ENCODE data around the gene TAF5L. TPM values are rescaled to one million over a fixed set of nuclear protein-coding genes. Genes with fewer than 3 reads are reported as not detected.

TAF5L gene
- total and polyA plus RNA-seq, 8 donors: 15.9 to 21.6 (median 18.7) TPM

DNA sequence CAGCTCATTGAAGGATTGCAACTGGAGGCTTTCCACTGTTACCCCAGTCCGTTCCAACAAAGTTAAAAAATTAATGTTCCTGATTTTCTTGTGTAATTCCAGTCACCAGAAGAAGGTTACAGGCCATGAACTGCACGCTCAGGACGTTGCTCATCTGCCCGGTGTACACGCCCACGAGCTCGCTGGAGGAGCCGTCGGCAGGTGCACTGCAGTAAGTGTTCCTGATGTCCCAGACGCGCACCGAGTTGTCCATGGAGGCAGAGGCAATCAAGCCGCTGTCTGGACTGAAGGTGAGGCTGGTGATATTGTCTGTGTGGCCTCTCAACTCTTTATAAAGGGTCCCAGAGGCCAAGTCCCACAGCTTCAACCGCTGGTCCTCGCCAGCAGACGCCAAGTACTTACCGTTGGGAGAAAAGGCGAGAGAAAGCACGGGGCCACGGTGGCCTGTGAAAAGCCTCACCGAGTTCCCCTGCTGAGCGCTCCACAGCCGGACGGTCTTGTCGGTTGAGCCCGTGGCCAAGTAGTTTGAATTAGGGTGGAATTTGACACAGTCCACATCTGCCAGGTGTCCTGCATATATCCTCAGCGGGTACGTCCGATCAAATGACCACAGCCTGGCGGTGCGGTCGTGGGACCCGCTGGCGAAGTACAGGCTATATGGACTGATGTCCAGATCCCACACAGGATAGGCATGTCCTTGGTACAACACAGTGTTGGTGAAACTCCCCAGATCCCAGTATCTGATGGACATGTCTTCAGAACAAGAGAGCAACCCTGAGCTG is 31.5 kb downstream of the TAF5L start:
- no peaks in the 10 kb centered on the region for H3K9me3 ChIP-seq
- ATAC-seq (no peak), DNase-seq (no peak)
- TF ChIP-seq, protein P1, sequence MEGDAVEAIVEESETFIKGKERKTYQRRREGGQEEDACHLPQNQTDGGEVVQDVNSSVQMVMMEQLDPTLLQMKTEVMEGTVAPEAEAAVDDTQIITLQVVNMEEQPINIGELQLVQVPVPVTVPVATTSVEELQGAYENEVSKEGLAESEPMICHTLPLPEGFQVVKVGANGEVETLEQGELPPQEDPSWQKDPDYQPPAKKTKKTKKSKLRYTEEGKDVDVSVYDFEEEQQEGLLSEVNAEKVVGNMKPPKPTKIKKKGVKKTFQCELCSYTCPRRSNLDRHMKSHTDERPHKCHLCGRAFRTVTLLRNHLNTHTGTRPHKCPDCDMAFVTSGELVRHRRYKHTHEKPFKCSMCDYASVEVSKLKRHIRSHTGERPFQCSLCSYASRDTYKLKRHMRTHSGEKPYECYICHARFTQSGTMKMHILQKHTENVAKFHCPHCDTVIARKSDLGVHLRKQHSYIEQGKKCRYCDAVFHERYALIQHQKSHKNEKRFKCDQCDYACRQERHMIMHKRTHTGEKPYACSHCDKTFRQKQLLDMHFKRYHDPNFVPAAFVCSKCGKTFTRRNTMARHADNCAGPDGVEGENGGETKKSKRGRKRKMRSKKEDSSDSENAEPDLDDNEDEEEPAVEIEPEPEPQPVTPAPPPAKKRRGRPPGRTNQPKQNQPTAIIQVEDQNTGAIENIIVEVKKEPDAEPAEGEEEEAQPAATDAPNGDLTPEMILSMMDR (IDR thresholded peaks at IDR 0.05): no peak
- H3K27me3 ChIP-seq: no peaks in the 10 kb centered on the region
- peaks cover 4 to 12% of the 10 kb centered on the region in 2 donors for H3K4me1 ChIP-seq
- H3K4me3 ChIP-seq: no peak overlapping the region
- intact Hi-C loops (cut with DNase I): no loop called here
- peaks cover 0 to 41% of the 10 kb centered on the region in 2 donors for H3K36me3 ChIP-seq
- no peak overlapping the region for H3K27ac ChIP-seq

DNA sequence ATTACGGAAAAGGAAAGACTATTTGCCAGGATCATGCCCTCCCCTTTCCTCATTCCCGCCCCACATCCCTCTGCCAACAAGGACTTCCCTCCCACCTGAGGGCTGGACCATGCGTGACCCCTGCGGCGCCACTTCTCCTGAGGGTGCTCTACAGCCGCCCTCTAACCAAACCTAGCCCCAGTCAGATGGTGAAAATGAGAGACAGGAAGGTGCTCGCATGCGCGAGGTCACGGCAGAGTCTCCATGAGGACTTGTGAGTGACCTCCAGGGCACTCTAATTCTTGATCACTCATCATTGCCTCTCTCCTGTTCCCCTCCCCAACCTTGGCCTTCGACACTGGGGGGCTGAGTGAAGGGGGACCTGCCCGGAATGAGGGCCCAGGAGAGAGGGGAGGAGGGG is 32.1 kb downstream of the TAF5L start:
- Histone ChIP-seq H3K27ac (no peak overlapping the region), H3K4me1 (peaks cover 4 to 12% of the 10 kb centered on the region in 2 donors), H3K27me3 (no peaks in the 10 kb centered on the region), H3K36me3 (peaks cover 0 to 41% of the 10 kb centered on the region in 2 donors), H3K4me3 (no peak overlapping the region), H3K9me3 (no peaks in the 10 kb centered on the region)
- DNase-seq: no peak
- TF ChIP-seq, protein P1 (IDR thresholded peaks at IDR 0.05): no peak
- ATAC-seq: no peak
- intact Hi-C loops (cut with DNase I): no loop called here

DNA sequence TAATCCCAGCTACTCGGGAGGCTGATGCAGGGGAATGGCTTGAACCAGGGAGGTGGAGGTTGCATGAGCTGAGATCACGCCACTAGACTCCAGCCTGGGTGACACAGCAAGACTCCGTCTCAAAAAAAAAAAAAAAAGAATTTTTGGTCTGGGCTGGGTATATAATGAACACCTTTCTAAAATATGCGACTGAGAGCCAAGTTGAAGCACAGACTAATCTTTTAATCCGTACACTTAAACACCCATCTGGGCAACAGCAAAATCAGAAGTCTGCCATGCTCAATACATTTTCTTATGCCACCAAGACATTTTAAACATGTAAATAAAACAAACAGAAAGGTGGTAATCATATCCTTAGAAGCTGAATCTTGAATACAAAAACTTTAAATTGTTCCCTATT is 35.8 kb downstream of the TAF5L start:
- intact Hi-C loops (cut with DNase I): no loop called here
- H3K27me3 ChIP-seq: no peaks in the 10 kb centered on the region

DNA sequence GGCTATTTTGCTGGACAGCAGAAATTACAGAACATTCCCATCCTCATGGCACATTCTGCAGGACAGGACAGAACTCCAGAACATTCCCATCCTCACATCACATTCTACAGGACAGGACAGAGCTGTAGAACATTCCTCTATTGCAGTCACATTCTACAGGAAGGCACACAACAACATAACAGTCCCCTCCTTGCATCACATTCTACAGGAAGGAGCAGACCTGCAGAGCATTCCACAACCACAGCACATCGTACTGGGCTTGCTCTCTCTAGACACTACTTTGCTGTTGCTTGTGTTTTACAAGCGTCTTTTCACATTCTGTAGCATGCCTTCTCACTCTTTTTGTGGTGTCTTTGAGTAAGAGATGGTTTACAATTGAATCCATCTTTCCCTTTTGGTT is 40.6 kb downstream of the TAF5L start:
- intact Hi-C loops (cut with DNase I): no loop called here
- H3K27ac ChIP-seq: no peak overlapping the region

More for the DNA sequence above, 35.8 kb downstream of the TAF5L start:
- Histone ChIP-seq H3K36me3 (peaks cover 0 to 40% of the 10 kb centered on the region in 2 donors), H3K4me3 (no peak overlapping the region), H3K9me3 (no peaks in the 10 kb centered on the region), H3K4me1 (no peaks in the 10 kb centered on the region), H3K27ac (no peak overlapping the region)
- TF ChIP-seq, protein P1 (IDR thresholded peaks at IDR 0.05): no peak
- no peak for DNase-seq
- ATAC-seq: no peak

DNA sequence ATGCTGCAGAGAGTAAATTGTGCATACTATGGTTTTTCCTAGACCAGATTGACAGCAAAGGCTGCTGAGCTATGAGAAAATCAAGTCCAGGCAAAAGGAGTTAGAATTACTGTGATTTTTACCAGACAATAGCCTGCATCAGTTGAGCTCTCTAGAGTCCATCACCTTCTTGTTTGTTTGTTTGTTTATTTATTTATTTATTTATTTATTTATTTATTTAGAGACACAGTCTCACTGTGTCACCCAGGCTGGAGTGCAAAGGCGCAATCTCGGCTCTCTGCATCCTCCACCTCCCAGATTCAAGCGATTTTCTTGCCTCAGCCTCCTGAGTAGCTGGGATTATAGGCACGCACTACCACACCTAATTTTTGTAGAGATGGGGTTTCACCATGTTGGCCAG is 43.2 kb downstream of the TAF5L start:
- Histone ChIP-seq H3K4me3 (no peak overlapping the region), H3K36me3 (no peaks in the 10 kb centered on the region), H3K27ac (no peak overlapping the region), H3K9me3 (no peaks in the 10 kb centered on the region), H3K27me3 (no peaks in the 10 kb centered on the region), H3K4me1 (peaks cover 3 to 28% of the 10 kb centered on the region in 2 donors)
- DNase-seq: no peak
- TF ChIP-seq, protein P1 (IDR thresholded peaks at IDR 0.05): no peak
- no peak for ATAC-seq
- intact Hi-C loops (cut with DNase I): no loop called here

More for the DNA sequence above, 40.6 kb downstream of the TAF5L start:
- Histone ChIP-seq H3K36me3 (no peaks in the 10 kb centered on the region), H3K4me3 (no peak overlapping the region), H3K4me1 (peaks cover 0 to 9% of the 10 kb centered on the region in 2 donors), H3K9me3 (no peaks in the 10 kb centered on the region), H3K27me3 (no peaks in the 10 kb centered on the region)
- ATAC-seq (no peak), DNase-seq (no peak)
- TF ChIP-seq, protein P1 (IDR thresholded peaks at IDR 0.05): no peak
